ENCODE data around the gene CTNND2.

DNA sequence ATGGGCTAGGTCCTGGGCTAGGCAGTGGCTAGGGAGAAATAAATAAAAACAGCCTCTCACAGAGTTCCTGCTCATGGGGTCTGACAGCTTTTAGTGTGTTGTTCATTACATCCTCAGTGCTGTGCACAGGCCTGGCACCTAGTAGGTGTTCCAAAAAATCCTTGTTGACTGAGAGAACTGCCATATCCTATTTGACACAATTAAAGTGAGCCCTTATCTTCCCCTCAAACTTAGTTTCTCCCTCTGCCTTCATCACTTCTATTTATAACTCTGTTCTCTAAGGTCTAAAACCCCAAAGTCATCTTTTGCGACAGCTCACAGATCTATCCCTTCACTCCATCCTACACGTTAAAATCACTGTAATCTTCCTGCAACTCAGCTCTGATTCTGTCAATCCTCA, 594.1 kb downstream of the CTNND2 start:
- TF ChIP-seq, protein P1, sequence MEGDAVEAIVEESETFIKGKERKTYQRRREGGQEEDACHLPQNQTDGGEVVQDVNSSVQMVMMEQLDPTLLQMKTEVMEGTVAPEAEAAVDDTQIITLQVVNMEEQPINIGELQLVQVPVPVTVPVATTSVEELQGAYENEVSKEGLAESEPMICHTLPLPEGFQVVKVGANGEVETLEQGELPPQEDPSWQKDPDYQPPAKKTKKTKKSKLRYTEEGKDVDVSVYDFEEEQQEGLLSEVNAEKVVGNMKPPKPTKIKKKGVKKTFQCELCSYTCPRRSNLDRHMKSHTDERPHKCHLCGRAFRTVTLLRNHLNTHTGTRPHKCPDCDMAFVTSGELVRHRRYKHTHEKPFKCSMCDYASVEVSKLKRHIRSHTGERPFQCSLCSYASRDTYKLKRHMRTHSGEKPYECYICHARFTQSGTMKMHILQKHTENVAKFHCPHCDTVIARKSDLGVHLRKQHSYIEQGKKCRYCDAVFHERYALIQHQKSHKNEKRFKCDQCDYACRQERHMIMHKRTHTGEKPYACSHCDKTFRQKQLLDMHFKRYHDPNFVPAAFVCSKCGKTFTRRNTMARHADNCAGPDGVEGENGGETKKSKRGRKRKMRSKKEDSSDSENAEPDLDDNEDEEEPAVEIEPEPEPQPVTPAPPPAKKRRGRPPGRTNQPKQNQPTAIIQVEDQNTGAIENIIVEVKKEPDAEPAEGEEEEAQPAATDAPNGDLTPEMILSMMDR (IDR thresholded peaks at IDR 0.05 in 4 of 5, conservative IDR thresholded peaks at IDR 0.05 in 1 of 5): no peak
- no peak for TF ChIP-seq POLR2A (IDR thresholded peaks at IDR 0.05)
